H54 (cell line): ENCODE measurements around the gene TIAM1.

ENCODE experiments used
- DNase-seq: peaks from one replicate; pipeline ENCODE4 v3.0.0; 2011; ENCODE audit warnings: low spot score, mixed read lengths; ENCODE audit not compliant: insufficient read length
- FAIRE-seq: peaks from 3 replicates; lab custom pipeline; 2011; peaks lifted over from hg19 to GRCh38; lab: Jason Lieb, UNC
- POLR2A ChIP-seq: IDR thresholded peaks from 2 replicates; pipeline ENCODE4 v1.6.1; 2011; ENCODE audit warnings: low read depth, mild to moderate bottlenecking, low read length

Gene TIAM1

DNA sequence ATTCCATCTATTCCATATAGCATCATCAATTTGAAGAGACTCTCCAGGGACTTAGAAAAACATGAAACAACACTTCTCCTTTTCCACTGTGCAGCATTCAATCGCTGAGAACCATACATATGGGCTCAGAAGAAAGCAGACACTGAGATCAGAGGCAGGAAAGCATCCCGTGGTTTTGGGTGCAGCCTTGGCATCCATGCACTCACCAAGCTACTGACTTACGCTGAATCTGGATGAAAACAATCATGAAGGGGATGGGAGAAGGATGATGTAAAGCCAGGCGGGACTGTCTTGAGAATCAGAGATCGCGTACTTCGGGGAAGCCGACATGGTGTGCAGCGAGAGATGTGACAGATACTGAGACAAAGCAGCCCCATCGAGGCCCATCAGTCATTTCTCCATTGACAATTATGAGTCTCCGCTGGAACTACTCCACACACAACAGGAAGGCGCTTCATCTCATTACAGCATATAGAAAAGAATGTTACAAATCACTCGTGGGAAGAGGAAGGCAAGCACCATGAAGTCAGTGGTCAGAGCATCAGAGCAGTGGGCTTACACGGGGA is 2.3 kb upstream of the TIAM1 start:
- TF ChIP-seq POLR2A: no peak
- DNase-seq: no peak
- FAIRE-seq: no peak

DNA sequence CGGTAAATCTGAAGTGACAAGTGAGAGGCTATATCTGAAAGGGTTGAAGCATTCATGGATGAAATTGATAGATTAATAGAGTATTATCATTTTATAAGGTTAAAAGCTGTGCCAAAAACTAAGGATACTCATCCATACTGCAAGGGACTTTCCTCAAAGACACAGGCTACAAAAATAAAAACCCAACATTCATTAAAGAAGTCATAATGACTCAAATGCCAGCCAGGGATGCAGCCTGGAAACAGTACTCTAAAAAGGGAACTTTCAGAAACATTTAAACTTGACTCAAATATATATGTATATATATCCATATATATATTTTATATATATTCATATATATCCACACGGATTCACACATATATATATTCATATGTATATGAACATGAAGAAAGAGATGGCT is 1.1 kb upstream of the TIAM1 start:
- no peak for FAIRE-seq

DNA sequence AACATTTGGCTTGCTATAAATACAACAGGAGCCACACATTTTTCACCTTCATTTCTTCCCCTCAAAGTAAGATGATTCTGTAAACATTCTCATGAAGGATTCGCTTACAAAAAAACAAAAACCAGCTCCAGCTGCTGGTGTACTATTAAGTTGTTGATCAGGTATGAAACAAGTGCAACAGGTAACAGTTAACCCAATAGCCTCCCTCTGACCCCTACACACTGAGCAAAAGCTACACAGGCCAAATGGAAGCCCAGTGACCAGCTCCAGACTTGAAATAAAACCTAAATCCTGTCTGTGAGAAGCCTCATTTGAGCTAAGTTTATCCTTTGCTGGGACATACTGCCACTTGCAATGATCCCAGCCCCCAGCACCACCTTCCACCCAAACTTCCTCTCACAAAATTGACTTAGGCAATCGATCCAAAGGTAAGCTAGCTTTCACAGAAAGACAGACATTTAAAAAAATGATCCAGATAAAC is 991 bp downstream of the TIAM1 start:
- no peak for TF ChIP-seq POLR2A
- FAIRE-seq: no peak
- DNase-seq: no peak

More for the DNA sequence above, 1.1 kb upstream of the TIAM1 start:
- no peak for DNase-seq
- TF ChIP-seq POLR2A: no peak

DNA sequence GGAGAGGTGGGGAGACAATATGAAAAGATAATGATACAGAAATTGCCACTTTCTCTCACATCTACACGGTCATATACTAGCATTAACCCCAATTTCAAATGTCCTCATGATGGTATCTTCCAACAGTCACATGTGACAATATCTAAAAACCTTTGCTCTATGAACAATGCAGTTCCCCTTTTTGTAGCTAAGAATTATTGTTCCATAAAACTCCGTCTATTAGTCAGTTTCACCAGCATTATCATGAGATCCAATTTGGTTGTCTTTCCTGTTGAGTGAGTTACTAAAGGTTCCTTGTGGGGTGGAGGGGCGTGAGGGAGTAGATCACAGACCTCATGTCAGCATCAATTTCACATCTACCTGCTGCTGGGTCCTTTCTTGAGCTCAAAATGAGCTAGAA is 1.7 kb downstream of the TIAM1 start:
- FAIRE-seq: no peak
- DNase-seq: no peak
- TF ChIP-seq POLR2A: no peak

DNA sequence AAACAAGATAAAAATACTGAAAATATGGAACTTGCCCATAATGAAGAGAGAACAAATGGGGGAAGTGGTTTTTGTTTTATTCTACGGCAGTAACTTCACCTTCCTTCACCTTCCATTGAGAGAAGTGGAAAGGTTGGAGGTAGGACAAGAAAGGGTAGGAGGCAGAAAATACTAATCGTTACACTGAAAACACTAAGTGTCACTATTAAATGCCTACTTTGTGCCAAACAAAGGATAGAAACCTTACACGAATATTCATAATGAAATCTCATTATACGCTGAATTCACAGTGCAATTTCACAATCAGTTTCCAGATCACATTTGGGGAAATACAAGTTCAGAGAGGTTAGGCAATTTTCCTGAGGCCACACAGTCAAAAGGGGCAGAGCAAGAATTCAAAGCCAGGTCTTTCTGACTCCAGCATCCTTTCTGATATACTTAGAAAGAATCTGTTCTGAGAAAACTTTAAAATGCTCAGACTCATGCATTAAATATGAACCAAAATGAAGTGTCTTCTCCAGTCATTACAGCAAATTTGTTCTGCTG is 3.0 kb downstream of the TIAM1 start:
- FAIRE-seq (no peak), DNase-seq (no peak)
- no peak for TF ChIP-seq POLR2A

DNA sequence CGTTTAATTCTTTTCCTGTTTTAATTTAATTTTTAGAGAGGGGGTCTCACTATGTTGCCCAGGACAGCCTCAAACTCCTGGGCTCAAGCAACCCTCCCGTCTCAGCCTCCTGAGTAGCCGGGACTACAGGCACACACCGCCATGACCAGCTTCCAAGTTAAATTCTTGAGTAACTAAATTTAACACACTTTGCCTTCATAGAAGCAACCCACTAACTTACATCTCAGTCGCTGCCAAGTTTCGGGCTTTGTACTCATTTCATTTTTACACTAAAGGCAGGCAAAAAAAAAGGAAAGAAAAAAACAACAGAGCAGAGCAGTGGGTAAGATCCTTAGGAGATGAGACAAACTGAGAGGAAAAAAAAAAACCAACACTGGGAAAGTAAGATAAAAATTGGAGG is 3.5 kb downstream of the TIAM1 start:
- DNase-seq (no peak), FAIRE-seq (no peak)
- TF ChIP-seq POLR2A: no peak

DNA sequence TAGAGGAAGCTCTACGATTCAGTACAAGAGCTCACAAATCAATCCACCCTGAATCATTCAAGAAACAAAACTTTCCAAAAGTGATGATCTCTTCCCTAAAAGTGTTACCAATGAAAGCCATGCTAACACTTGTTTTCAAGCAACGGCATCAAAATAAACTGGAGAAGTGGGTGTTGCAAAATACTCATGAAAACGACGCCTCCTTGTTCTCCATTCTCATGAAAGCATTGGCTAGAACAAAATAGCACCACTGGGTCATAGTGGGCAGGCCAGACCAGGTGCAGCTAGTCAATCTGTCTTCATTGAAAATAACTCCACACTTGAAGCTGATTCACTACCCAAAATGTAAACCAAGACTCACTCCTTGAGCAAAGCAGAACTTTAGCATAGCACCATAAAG is 4.3 kb downstream of the TIAM1 start:
- no peak for TF ChIP-seq POLR2A
- DNase-seq (no peak), FAIRE-seq (no peak)

DNA sequence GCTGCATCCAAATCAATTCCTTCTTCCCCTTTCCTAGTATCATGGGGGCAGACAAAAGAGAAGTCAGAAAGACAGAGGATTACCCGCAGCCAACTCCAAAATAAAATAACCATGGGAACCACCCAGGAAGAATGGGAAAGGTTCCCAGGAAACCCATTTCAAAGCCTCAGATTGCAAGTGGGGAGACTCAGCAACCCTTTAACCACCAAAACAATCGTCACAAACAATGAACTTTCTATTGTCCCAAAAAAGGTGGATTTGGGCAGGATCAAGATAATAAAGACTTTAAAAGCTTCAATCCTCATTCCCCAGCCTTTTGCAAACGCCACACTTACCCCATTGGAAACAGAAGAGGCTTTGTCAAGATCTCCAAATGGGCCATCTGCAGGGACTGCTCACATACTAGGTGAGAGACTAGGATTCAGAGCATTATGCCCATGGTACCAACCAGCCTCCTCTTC is 5.1 kb downstream of the TIAM1 start:
- DNase-seq: no peak
- no peak for FAIRE-seq
- no peak for TF ChIP-seq POLR2A

DNA sequence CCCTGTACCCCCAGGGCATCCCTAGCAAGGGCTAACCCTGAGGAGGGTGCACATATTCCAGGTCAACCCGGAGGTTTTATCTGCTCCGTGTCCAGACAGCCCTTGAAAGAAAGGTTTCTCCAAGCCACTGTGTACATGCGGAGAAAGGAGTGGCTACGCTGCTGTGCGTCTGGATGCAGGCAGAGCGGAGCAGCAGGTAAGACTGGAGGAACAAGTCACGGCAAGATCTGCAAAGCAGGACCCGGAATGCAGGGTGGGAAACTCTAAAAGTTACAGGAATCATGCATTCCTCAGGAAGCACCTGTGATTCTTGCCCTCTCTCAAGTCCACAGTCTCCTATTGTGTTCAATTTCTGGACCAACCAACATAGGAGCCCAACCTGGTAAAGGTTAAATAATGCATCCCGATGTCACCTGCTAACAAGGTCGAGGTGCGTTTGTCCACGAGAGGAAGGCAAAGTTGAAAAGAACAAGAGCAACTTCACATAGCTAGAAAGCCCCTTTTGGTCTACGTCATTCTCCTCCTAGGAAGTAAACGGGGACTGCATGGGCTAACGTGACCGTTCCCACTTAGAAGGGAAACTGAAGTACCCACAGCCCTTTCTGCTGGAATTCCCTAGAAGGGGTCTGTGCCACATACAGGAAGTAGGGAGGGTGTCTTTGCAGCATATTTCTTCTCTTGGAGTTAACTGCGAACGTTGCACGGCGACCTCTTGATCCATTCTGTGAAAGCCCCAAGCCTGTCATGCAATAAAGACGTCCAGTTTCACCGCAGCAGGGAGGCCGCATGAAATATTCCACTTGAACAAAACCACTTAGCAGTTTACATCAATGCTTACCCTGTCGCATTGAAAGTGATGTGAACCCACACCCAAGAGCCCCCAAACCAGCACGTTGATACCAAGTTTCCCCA is 5.8 kb downstream of the TIAM1 start:
- DNase-seq: no peak
- FAIRE-seq: no peak

DNA sequence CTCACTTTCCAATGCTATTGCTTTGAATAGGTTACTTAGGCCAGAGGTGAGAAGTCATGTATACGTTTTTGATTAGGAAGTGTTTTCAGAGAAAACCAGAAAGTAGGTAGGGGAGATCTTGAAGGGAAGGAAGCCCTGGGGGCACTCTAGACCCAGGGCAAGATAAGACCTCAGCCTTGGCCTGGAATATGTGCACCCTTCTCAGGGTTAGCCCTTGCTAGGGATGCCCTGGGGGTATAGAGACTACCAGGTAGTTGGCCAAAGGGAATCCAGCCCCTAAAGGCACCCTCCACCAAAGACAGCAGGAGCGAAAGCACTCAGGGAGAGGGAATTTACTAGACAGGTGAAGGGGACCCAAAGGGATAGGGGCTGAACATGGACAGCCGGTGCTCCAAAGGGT is 7.0 kb downstream of the TIAM1 start:
- no peak for TF ChIP-seq POLR2A
- DNase-seq (no peak), FAIRE-seq (no peak)

More for the DNA sequence above, 5.8 kb downstream of the TIAM1 start:
- TF ChIP-seq POLR2A: no peak

DNA sequence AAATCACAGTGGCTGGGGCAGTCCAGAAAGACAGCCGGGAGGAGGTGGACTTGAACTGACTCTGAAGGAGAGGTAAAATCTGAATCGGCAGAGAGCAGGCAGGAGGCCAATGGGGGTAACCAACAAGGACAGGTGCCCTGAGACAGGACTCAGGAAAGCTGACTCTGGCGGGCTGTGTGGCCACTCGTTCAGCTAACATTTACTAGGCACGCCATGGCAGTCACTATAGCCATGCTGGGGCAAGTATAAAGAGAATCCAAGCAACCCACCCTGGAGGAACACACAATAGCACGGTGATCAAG is 7.4 kb downstream of the TIAM1 start:
- DNase-seq (no peak), FAIRE-seq (no peak)
- TF ChIP-seq POLR2A: no peak

DNA sequence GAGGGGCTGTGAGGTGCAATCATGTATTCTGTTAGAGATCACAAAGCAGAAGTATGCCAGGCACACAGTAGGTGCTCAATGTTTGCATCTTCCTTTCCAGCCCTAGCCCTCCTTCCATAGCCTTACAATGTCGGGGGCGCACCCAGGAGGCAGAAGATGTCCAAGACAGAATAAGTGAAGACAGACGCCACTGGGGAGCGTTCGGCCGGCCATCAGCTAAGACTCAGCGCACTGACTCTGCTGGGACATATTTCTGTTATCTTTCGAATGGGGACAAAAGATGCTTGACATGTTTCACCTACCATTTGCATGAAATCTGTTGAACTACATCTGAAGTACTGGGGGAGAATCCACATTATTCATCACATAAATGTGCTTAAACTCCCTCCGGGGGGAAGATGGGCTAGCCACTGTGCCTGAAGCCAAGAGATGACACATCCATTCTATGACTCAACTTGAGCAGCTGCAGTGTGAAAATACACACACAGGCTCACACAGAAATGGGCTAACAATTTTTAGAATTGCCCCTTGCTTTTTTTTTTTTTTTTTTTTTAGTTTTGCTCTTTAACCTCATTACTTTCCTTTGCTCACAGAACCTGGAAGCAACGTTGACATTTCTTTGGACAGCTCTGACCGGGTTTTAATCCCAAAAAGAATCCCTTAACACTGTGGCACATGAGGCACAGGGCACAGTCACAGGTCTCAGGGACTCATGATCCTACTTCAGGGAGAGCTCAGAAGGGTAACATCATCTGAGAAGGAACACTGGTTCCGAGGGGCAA is 7.9 kb downstream of the TIAM1 start:
- FAIRE-seq (peak; percentile 86), DNase-seq (peak; percentile 80)
- no peak for TF ChIP-seq POLR2A

DNA sequence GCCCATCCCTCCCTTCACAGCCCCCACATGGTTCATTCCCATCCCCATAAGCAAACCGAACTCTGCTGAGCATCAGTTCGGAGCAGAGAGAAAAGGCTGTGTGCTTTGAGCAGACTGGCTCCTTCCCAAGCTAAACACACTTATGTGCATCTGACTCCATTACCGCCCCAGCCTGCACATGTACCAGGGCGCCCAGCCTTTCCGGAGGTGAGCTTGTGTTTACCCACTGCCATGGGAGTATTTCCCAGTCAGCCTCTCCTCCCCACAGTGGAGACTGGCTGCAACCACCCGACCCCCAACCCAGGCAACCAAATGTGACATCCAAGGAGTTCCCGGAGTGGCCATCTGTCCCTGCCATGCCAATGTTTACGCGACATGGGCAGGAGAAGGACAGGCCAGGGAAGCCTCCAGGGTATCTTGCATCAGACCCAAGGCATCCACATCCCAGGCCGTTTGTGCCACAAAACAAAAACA is 9.4 kb downstream of the TIAM1 start:
- DNase-seq (no peak), FAIRE-seq (no peak)
- no peak for TF ChIP-seq POLR2A

DNA sequence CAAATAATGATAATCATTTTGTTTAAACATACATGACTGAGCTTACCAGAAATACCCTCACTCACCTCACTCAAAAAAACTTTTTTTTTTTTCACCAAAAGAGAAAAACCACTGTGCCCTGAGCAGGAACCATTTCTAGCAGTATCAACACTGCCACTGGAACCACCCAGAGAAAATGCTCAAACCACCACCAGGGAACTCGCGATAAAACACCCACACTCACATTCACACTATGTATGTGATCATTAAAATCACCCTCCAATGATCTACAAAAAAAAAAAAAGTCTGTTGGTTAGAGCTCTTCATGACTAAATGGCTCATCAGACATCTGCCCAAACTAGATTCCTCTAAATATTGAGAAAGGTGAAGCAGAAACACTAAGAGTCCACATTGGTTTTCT is 11.5 kb downstream of the TIAM1 start:
- FAIRE-seq (no peak), DNase-seq (no peak)
- no peak for TF ChIP-seq POLR2A
